ENCODE measurements around the gene NMNAT2. TPM values are rescaled to one million over a fixed set of nuclear protein-coding genes. Genes with fewer than 3 reads are reported as not detected.
A peak's percentile ranks its signal among the peaks of the same experiment; 100 is the strongest.

NMNAT2 gene
- total RNA-seq, 1 donor from 2014 or later: 0.50 TPM

DNA sequence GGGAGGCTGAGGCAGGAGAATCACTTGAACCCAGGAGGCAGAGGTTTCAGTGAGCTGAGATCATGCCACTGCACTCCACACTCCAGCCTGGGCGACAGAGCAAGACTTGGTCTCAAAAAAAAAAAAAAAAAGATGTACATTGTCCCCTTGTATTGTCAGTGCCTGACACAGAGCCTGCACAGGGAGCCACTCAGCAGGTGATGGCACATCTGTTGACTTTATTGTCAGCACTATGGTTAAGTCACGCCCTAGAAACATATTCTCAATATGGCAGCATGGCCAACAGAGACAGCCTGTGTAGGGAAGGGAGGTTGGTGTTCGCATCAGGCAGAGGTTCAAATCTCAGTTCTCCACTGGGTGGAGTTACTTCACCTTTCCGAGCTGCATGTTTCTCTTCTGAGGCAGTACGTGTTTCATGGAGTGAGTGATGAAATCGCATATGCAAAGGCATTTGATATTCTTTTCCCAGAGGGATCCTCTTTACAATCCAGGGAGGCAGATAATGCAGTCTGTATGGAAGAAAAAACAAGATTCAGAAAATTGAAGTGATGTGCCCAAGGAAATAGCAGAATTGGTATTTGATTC, 211.6 kb downstream of the NMNAT2 start:
- Histone ChIP-seq H3K27ac (ENCODE audit: low read depth, low read length) (no peak overlapping the region), H4K20me1 (ENCODE audit: insufficient read depth, low read length) (no peaks in the 10 kb centered on the region), H3K9me3 (ENCODE audit: insufficient read depth, low read depth, low read length) (no peaks in the 10 kb centered on the region), H3K9ac (ENCODE audit: low read length) (no peak overlapping the region), H3K4me2 (ENCODE audit: low read length) (no peak overlapping the region), H3K4me1 (ENCODE audit: insufficient read depth, low read length) (peaks cover 7% of the 10 kb centered on the region), H3K27me3 (ENCODE audit: insufficient read depth, low read length) (no peaks in the 10 kb centered on the region), H3K79me2 (ENCODE audit: insufficient read depth, low read length) (no peaks in the 10 kb centered on the region), H3K36me3 (ENCODE audit: insufficient read depth, low read length) (no peaks in the 10 kb centered on the region), H2AFZ (ENCODE audit: low read depth, low read length) (no peak overlapping the region), H3K4me3 (ENCODE audit: insufficient read depth, low read depth, low read length) (no peak overlapping the region)
- H3K27ac Mint-ChIP-seq (ENCODE audit: unreplicated experiment): no peak overlapping the region
- no peaks in the 10 kb centered on the region for H3K36me3 Mint-ChIP-seq (ENCODE audit: low read depth, unreplicated experiment)
- H3K4me3 Mint-ChIP-seq (ENCODE audit: unreplicated experiment): no peak overlapping the region
- TF ChIP-seq, protein P1, sequence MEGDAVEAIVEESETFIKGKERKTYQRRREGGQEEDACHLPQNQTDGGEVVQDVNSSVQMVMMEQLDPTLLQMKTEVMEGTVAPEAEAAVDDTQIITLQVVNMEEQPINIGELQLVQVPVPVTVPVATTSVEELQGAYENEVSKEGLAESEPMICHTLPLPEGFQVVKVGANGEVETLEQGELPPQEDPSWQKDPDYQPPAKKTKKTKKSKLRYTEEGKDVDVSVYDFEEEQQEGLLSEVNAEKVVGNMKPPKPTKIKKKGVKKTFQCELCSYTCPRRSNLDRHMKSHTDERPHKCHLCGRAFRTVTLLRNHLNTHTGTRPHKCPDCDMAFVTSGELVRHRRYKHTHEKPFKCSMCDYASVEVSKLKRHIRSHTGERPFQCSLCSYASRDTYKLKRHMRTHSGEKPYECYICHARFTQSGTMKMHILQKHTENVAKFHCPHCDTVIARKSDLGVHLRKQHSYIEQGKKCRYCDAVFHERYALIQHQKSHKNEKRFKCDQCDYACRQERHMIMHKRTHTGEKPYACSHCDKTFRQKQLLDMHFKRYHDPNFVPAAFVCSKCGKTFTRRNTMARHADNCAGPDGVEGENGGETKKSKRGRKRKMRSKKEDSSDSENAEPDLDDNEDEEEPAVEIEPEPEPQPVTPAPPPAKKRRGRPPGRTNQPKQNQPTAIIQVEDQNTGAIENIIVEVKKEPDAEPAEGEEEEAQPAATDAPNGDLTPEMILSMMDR (IDR thresholded peaks at IDR 0.05; ENCODE audit: insufficient read depth, low read depth, low read length): no peak
- TF ChIP-seq EZH2 (IDR thresholded peaks at IDR 0.05; ENCODE audit: insufficient read depth, low read length): no peak
- DNase-seq (ENCODE audit: low read depth) (no peak), FAIRE-seq (no peak)
- H3K9me3 Mint-ChIP-seq (ENCODE audit: unreplicated experiment): peaks cover 1% of the 10 kb centered on the region
- no peaks in the 10 kb centered on the region for H3K27me3 Mint-ChIP-seq (ENCODE audit: low read depth, unreplicated experiment)
- peaks cover 4% of the 10 kb centered on the region for H3K4me1 Mint-ChIP-seq (ENCODE audit: low read depth, unreplicated experiment)

DNA sequence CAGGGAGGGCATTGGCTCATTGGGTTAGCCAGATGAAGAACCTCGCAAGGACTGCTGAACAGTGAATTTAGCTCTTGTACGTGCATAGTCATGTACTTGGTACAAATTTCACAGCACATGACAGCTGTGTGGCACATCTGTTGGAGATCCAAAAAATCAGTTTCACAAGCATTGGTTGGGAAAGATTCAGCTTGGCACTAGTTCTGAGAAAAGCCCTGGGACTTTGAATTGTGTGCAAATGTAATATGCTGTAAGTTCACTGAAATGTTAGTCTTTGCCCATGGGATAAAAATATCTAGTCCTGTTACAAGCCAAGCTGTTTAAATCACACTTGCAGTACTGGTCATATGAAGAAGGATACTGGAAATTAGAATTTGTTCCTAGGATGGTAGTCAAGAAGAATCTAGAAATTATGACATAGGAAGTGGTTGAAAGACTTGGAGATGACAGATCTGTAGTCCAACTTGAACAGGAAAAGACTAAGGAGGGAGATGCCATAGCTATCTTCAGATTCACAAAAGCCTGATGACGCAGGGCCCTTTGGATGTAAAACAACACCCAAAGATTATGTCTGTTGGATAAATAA, 212.9 kb downstream of the NMNAT2 start:
- DNase-seq (ENCODE audit: low read depth): peak; percentile 36
- Mint-ChIP-seq H3K36me3 (ENCODE audit: low read depth, unreplicated experiment) (no peaks in the 10 kb centered on the region), H3K4me3 (ENCODE audit: unreplicated experiment) (no peak overlapping the region), H3K27me3 (ENCODE audit: low read depth, unreplicated experiment) (no peaks in the 10 kb centered on the region), H3K4me1 (ENCODE audit: low read depth, unreplicated experiment) (peaks cover 4% of the 10 kb centered on the region), H3K27ac (ENCODE audit: unreplicated experiment) (no peak overlapping the region), H3K9me3 (ENCODE audit: unreplicated experiment) (peaks cover 1% of the 10 kb centered on the region)
- H3K36me3 ChIP-seq (ENCODE audit: insufficient read depth, low read length): no peaks in the 10 kb centered on the region
- H3K9ac ChIP-seq (ENCODE audit: low read length): no peak overlapping the region
- FAIRE-seq: no peak
- no peak for TF ChIP-seq EZH2 (IDR thresholded peaks at IDR 0.05; ENCODE audit: insufficient read depth, low read length)
- TF ChIP-seq, protein P1 (IDR thresholded peaks at IDR 0.05; ENCODE audit: insufficient read depth, low read depth, low read length): no peak
- no peak overlapping the region for H3K4me2 ChIP-seq (ENCODE audit: low read length)
- no peaks in the 10 kb centered on the region for H3K9me3 ChIP-seq (ENCODE audit: insufficient read depth, low read depth, low read length)
- H3K27ac ChIP-seq (ENCODE audit: low read depth, low read length): no peak overlapping the region
- no peaks in the 10 kb centered on the region for H3K79me2 ChIP-seq (ENCODE audit: insufficient read depth, low read length)
- no peaks in the 10 kb centered on the region for H3K27me3 ChIP-seq (ENCODE audit: insufficient read depth, low read length)
- H2AFZ ChIP-seq (ENCODE audit: low read depth, low read length): no peak overlapping the region
- no peak overlapping the region for H3K4me3 ChIP-seq (ENCODE audit: insufficient read depth, low read depth, low read length)
- H4K20me1 ChIP-seq (ENCODE audit: insufficient read depth, low read length): no peaks in the 10 kb centered on the region
- peaks cover 7% of the 10 kb centered on the region for H3K4me1 ChIP-seq (ENCODE audit: insufficient read depth, low read length)

DNA sequence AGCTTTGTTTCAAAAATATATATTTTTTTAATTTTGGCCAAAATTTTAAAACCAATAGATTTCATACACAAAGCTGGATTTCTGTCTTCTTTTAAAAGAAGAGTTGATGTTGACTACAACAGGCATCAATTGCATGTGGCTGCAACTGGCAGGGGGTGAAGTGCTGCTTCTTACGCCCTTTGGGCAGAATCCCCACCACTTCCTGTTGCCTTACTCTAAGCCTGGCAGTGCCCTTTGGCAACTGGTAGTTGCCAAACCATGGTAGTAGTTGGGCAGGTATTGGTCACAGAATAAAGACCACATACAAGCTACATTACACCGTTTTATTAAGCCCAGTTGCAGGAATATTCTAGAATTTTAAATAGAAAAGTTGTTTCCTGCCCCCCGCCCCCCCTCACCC, 215.1 kb downstream of the NMNAT2 start:
- TF ChIP-seq, protein P1 (IDR thresholded peaks at IDR 0.05; ENCODE audit: insufficient read depth, low read depth, low read length): no peak
- no peak for TF ChIP-seq EZH2 (IDR thresholded peaks at IDR 0.05; ENCODE audit: insufficient read depth, low read length)
- peaks cover 7% of the 10 kb centered on the region for H3K4me1 Mint-ChIP-seq (ENCODE audit: low read depth, unreplicated experiment)
- H3K9me3 Mint-ChIP-seq (ENCODE audit: unreplicated experiment): peaks cover 1% of the 10 kb centered on the region
- DNase-seq (ENCODE audit: low read depth) (no peak), FAIRE-seq (no peak)
- no peaks in the 10 kb centered on the region for H3K27me3 Mint-ChIP-seq (ENCODE audit: low read depth, unreplicated experiment)
- Histone ChIP-seq H3K9ac (ENCODE audit: low read length) (no peak overlapping the region), H3K4me2 (ENCODE audit: low read length) (no peak overlapping the region), H4K20me1 (ENCODE audit: insufficient read depth, low read length) (no peaks in the 10 kb centered on the region), H3K79me2 (ENCODE audit: insufficient read depth, low read length) (no peaks in the 10 kb centered on the region), H3K27me3 (ENCODE audit: insufficient read depth, low read length) (no peaks in the 10 kb centered on the region), H3K9me3 (ENCODE audit: insufficient read depth, low read depth, low read length) (no peaks in the 10 kb centered on the region), H3K4me1 (ENCODE audit: insufficient read depth, low read length) (peaks cover 4% of the 10 kb centered on the region), H3K4me3 (ENCODE audit: insufficient read depth, low read depth, low read length) (no peak overlapping the region), H3K36me3 (ENCODE audit: insufficient read depth, low read length) (no peaks in the 10 kb centered on the region), H2AFZ (ENCODE audit: low read depth, low read length) (no peak overlapping the region), H3K27ac (ENCODE audit: low read depth, low read length) (no peak overlapping the region)
- no peaks in the 10 kb centered on the region for H3K36me3 Mint-ChIP-seq (ENCODE audit: low read depth, unreplicated experiment)
- H3K4me3 Mint-ChIP-seq (ENCODE audit: unreplicated experiment): no peak overlapping the region
- no peak overlapping the region for H3K27ac Mint-ChIP-seq (ENCODE audit: unreplicated experiment)
